T-cell (primary cell): ENCODE results near the gene TPD52L3. TPM values are rescaled to one million over a fixed set of nuclear protein-coding genes. Genes with fewer than 3 reads are reported as not detected.

Source experiments
- ATAC-seq, 4 experiments: fragments of 200-7000 bp in 3 of 4; fragments of 150-1000 bp in 1 of 4; cut with Tn5 transposase; replicated peaks in 1 of 4; 1 replicate in 3 of 4; 2 replicates in 1 of 4; pipeline ENCODE4 v1.10.0; 2021; ENCODE audit warnings: moderate library complexity in 3 of 4, mild to moderate bottlenecking in 2 of 4, moderate number of reproducible peaks in 1 of 4
- CTCF ChIA-PET, 2 donors: fragments of 300-600 bp; sonication (Branson Sonifier 250); formaldehyde crosslinking; loops; one replicate each; lab custom pipeline; 2022; ENCODE audit warnings: antibody characterized with exemption in 2 of 2; lab: Charles Lee
- POLR2A ChIA-PET, 2 donors: fragments of 300-600 bp; sonication (Branson Sonifier 250); formaldehyde crosslinking; loops; one replicate each; lab custom pipeline; 2022; ENCODE audit warnings: antibody characterized with exemption in 2 of 2; lab: Charles Lee
- DNase-seq, 35 experiments: peaks; one replicate each; pipeline versions ENCODE4 v3.0.0 to v3.0.0-alpha.2; 2013 to 2023
- H3K27ac ChIP-seq: one replicate; pipeline ENCODE4 v1.5.1; 2013; ENCODE audit warnings: low read length
- H3K27me3 ChIP-seq, 2 experiments: replicated peaks in 1 of 2; 1 replicate in 1 of 2; 2 replicates in 1 of 2; pipeline versions ENCODE4 v1.6.1 to v1.7.0; 2013; ENCODE audit warnings: low read length in 1 of 2, mixed read lengths in 1 of 2; ENCODE audit not compliant: control insufficient read depth in 2 of 2, insufficient read depth in 2 of 2; ENCODE audit errors: extremely low read depth in 1 of 2
- H3K36me3 ChIP-seq, 2 donors: 1 replicate in 1 of 2; 2 replicates in 1 of 2; pipeline versions ENCODE4 v1.6.1 to v1.7.0; 2013; ENCODE audit warnings: low read length in 1 of 2; ENCODE audit not compliant: control insufficient read depth in 2 of 2, insufficient read depth in 1 of 2; ENCODE audit errors: extremely low read depth in 1 of 2
- H3K4me1 ChIP-seq, 2 experiments: 1 replicate in 1 of 2; 2 replicates in 1 of 2; pipeline versions ENCODE4 v1.6.1 to v1.7.0; 2013; ENCODE audit warnings: low read length in 2 of 2, mixed read lengths in 1 of 2; ENCODE audit not compliant: insufficient read depth in 2 of 2, control insufficient read depth in 1 of 2; ENCODE audit errors: extremely low read depth in 1 of 2
- H3K4me3 ChIP-seq, 2 donors: 1 replicate in 1 of 2; 2 replicates in 1 of 2; pipeline versions ENCODE4 v1.5.1 to v1.7.0; 2013; ENCODE audit warnings: mild to moderate bottlenecking in 2 of 2, low read length in 1 of 2, moderate library complexity in 1 of 2; ENCODE audit not compliant: control insufficient read depth in 1 of 2; ENCODE audit errors: extremely low read depth in 1 of 2
- H3K9me3 ChIP-seq: 2 replicates; pipeline ENCODE4 v1.7.0; 2013
- H3K27ac Mint-ChIP-seq, 2 donors: one replicate each; pipeline ENCODE4 v1.8.0; 2020 to 2021; ENCODE audit warnings: mild to moderate bottlenecking in 2 of 2, mixed read lengths in 2 of 2
- H3K27me3 Mint-ChIP-seq, 2 donors: one replicate each; pipeline ENCODE4 v1.8.0; 2021 to 2022; ENCODE audit warnings: mixed read lengths in 2 of 2
- H3K36me3 Mint-ChIP-seq: one replicate; pipeline ENCODE4 v1.8.0; 2021; ENCODE audit warnings: mixed read lengths
- H3K4me1 Mint-ChIP-seq, 3 donors: one replicate each; pipeline ENCODE4 v1.8.0; 2020 to 2022; ENCODE audit warnings: mixed read lengths in 3 of 3, mild to moderate bottlenecking in 1 of 3
- H3K4me3 Mint-ChIP-seq, 3 donors: one replicate each; pipeline ENCODE4 v1.8.0; 2020 to 2022; ENCODE audit warnings: mild to moderate bottlenecking in 3 of 3, mixed read lengths in 3 of 3, moderate library complexity in 3 of 3
- H3K9me3 Mint-ChIP-seq, 3 donors: one replicate each; pipeline ENCODE4 v1.8.0; 2020 to 2022; ENCODE audit warnings: mixed read lengths in 3 of 3
- whole genome bisulfite sequencing: methylation state at CpG from one replicate; pipeline ENCODE4 v1.1.5; 2013; ENCODE audit warnings: missing lambda C conversion rate; ENCODE audit not compliant: insufficient coverage; 5-methylcytosine and 5-hydroxymethylcytosine counted together
- total RNA-seq, 35 experiments: library from RNA in 6 of 35; stranded (reverse) in 6 of 35; fragments of 120-200 nt in 1 of 35; gene quantifications; one replicate each; pipeline versions ENCODE4 v1.2.1 to v1.2.4 and lab custom pipeline; 2013 to 2026

TPD52L3 gene
- total RNA-seq = not detected
- total RNA-seq (2013) = not detected
- total RNA-seq (lab: John Stamatoyannopoulos, UW) = 0 reads per million in 29 experiments

GRCh38 chr9:6328103-6328502 is at the start of gene TPD52L3:
Gene TPD52L3, plus strand, starts transcription at chr9:6328375. Its CDS starts 221 bp downstream, at chr9:6328596.
- Histone ChIP-seq H3K36me3 (no peaks in the 10 kb centered on the region), H3K27me3 (peaks cover 0 to 4% of the 10 kb centered on the region in 2 experiments), H3K9me3 (no peaks in the 10 kb centered on the region), H3K4me3 (no peak within 1 kb of the TSS), H3K27ac (no peak within 1 kb of the TSS), H3K4me1 (no peaks in the 10 kb centered on the region)
- peaks cover 17 to 43% of the 10 kb centered on the region in 2 donors for H3K27me3 Mint-ChIP-seq
- DNase-seq = no peak
- H3K36me3 Mint-ChIP-seq = peaks cover 4% of the 10 kb centered on the region
- WGBS = 94% methylated on average over 15 of the region's 16 CpGs
- no peak within 1 kb of the TSS for H3K27ac Mint-ChIP-seq
- CTCF ChIA-PET = no interaction called here
- ATAC-seq = no peak
- no peak within 1 kb of the TSS for H3K4me3 Mint-ChIP-seq
- no peaks in the 10 kb centered on the region for H3K4me1 Mint-ChIP-seq
- peaks cover 0 to 4% (median 4%) of the 10 kb centered on the region in 3 donors for H3K9me3 Mint-ChIP-seq
- POLR2A ChIA-PET = no interaction called here

- Mint-ChIP-seq H3K4me1 (no peaks in the 10 kb centered on the region), H3K4me3 (no peak overlapping the region), H3K27ac (no peak overlapping the region), H3K36me3 (no peaks in the 10 kb centered on the region), H3K9me3 (no peaks in the 10 kb centered on the region), H3K27me3 (peaks cover 8 to 11% of the 10 kb centered on the region in 2 donors)
- ATAC-seq (no peak), DNase-seq (no peak)
- no CpG with 5 or more reads among the region's 2 CpGs for WGBS
- Histone ChIP-seq H3K27ac (no peak overlapping the region), H3K4me3 (no peak overlapping the region), H3K9me3 (no peaks in the 10 kb centered on the region), H3K27me3 (no peaks in the 10 kb centered on the region), H3K36me3 (no peaks in the 10 kb centered on the region), H3K4me1 (no peaks in the 10 kb centered on the region)
- POLR2A ChIA-PET = no interaction called here
- CTCF ChIA-PET = interaction anchor here (0.6 to 0.8 kb wide), 2 partner anchors 9 to 415 kb away, joined by 3 read pairs; no protein-coding TSS in a partner anchor
Measured at GRCh38 chr9:6301858-6302257, 26.3 kb upstream of the TPD52L3 start.

GRCh38 chr9:6302417-6302816 is 25.8 kb upstream of the TPD52L3 start:
- Histone ChIP-seq H3K9me3 (no peaks in the 10 kb centered on the region), H3K36me3 (no peaks in the 10 kb centered on the region), H3K27ac (no peak overlapping the region), H3K27me3 (no peaks in the 10 kb centered on the region), H3K4me1 (no peaks in the 10 kb centered on the region), H3K4me3 (no peak overlapping the region)
- ChIA-PET POLR2A (no interaction called here), CTCF (no interaction called here)
- Mint-ChIP-seq H3K27me3 (peaks cover 9 to 12% of the 10 kb centered on the region in 2 donors), H3K36me3 (no peaks in the 10 kb centered on the region), H3K4me3 (no peak overlapping the region), H3K9me3 (no peaks in the 10 kb centered on the region), H3K4me1 (no peaks in the 10 kb centered on the region), H3K27ac (no peak overlapping the region)
- no peak for DNase-seq
- ATAC-seq = no peak

GRCh38 chr9:6304232-6304631 is 23.9 kb upstream of the TPD52L3 start:
- no peak overlapping the region for H3K4me3 ChIP-seq
- no peaks in the 10 kb centered on the region for H3K36me3 ChIP-seq
- DNase-seq = no peak
- H3K4me1 Mint-ChIP-seq = no peaks in the 10 kb centered on the region
- no peaks in the 10 kb centered on the region for H3K36me3 Mint-ChIP-seq
- no peak for ATAC-seq
- no peaks in the 10 kb centered on the region for H3K27me3 ChIP-seq
- ChIA-PET POLR2A (no interaction called here), CTCF (interaction anchor here in 1 of 2 donors (1.0 kb wide), 1 partner anchor 251 kb away, joined by 3 read pairs; no protein-coding TSS in a partner anchor)
- H3K9me3 Mint-ChIP-seq = no peaks in the 10 kb centered on the region
- H3K27me3 Mint-ChIP-seq = peaks cover 9 to 12% of the 10 kb centered on the region in 2 donors
- H3K27ac ChIP-seq = no peak overlapping the region
- no peaks in the 10 kb centered on the region for H3K9me3 ChIP-seq
- H3K4me1 ChIP-seq = no peaks in the 10 kb centered on the region
- H3K4me3 Mint-ChIP-seq = no peak overlapping the region
- H3K27ac Mint-ChIP-seq = no peak overlapping the region

- DNase-seq (peak in 1 of 35 experiments; percentile 32), ATAC-seq (peak in 1 of 4 experiments; percentile 42)
- no peaks in the 10 kb centered on the region for H3K4me1 ChIP-seq
- no peak overlapping the region for H3K27ac ChIP-seq
- no peak overlapping the region for H3K4me3 ChIP-seq
- POLR2A ChIA-PET = interaction anchor here (0.5 to 0.6 kb wide), 2 partner anchors 50 to 302 kb away, joined by 3 read pairs; no protein-coding TSS in a partner anchor
- H3K4me3 Mint-ChIP-seq = no peak overlapping the region
- H3K27me3 Mint-ChIP-seq = peaks cover 9 to 12% of the 10 kb centered on the region in 2 donors
- no peaks in the 10 kb centered on the region for H3K9me3 ChIP-seq
- H3K27ac Mint-ChIP-seq = no peak overlapping the region
- no CpG with 5 or more reads among the region's 2 CpGs for WGBS
- H3K36me3 ChIP-seq = no peaks in the 10 kb centered on the region
- H3K36me3 Mint-ChIP-seq = no peaks in the 10 kb centered on the region
- no peaks in the 10 kb centered on the region for H3K4me1 Mint-ChIP-seq
- no peaks in the 10 kb centered on the region for H3K9me3 Mint-ChIP-seq
- CTCF ChIA-PET = interaction anchor here (0.6 to 2.1 kb wide), 13 partner anchors 18 to 507 kb away, joined by 3 to 24 read pairs (median 3); a partner anchor contains a TSS
- H3K27me3 ChIP-seq = no peaks in the 10 kb centered on the region
Measured at GRCh38 chr9:6305954-6306563, 22.1 kb upstream of the TPD52L3 start.

- ATAC-seq = no peak
- Histone ChIP-seq H3K4me3 (no peak overlapping the region), H3K36me3 (no peaks in the 10 kb centered on the region), H3K9me3 (no peaks in the 10 kb centered on the region), H3K27ac (no peak overlapping the region), H3K27me3 (no peaks in the 10 kb centered on the region), H3K4me1 (no peaks in the 10 kb centered on the region)
- POLR2A ChIA-PET = interaction anchor here in 1 of 2 donors (0.6 kb wide), 1 partner anchor 59 kb away, joined by 3 read pairs; no protein-coding TSS in a partner anchor
- no peaks in the 10 kb centered on the region for H3K9me3 Mint-ChIP-seq
- no peaks in the 10 kb centered on the region for H3K4me1 Mint-ChIP-seq
- H3K27ac Mint-ChIP-seq = no peak overlapping the region
- H3K4me3 Mint-ChIP-seq = no peak overlapping the region
- no peak for DNase-seq
- H3K36me3 Mint-ChIP-seq = no peaks in the 10 kb centered on the region
- WGBS = no CpG with 5 or more reads among the region's 1 CpG
- CTCF ChIA-PET = interaction anchor here (0.6 to 2.1 kb wide), 4 partner anchors 25 to 422 kb away, joined by 5 to 24 read pairs (median 7); no protein-coding TSS in a partner anchor
- peaks cover 9 to 12% of the 10 kb centered on the region in 2 donors for H3K27me3 Mint-ChIP-seq
Measured at GRCh38 chr9:6307551-6308096, 20.6 kb upstream of the TPD52L3 start.
